ENCODE results near the gene SYCP2.

Gene SYCP2

GRCh38 chr20:59835057-59835447, 98.4 kb downstream of the SYCP2 start:
- DNase-seq, result peak; percentile 44

GRCh38 chr20:59832406-59833363, 100.8 kb downstream of the SYCP2 start:
- DNase-seq, result no peak

- DNase-seq, result no peak
These were observed 101.5 kb downstream of the SYCP2 start for GRCh38 chr20:59831916-59832270.

- DNase-seq, result no peak
These were observed 102.2 kb downstream of the SYCP2 start for GRCh38 chr20:59831024-59831915.

GRCh38 chr20:59830665-59831023, 102.8 kb downstream of the SYCP2 start:
- DNase-seq, result no peak

GRCh38 chr20:59829786-59830664, 103.4 kb downstream of the SYCP2 start:
- no peak for DNase-seq

GRCh38 chr20:59829054-59829785, 104.2 kb downstream of the SYCP2 start:
- DNase-seq, result no peak

- no peak for DNase-seq
These were observed 105.0 kb downstream of the SYCP2 start for GRCh38 chr20:59828125-59829053.

- no peak for DNase-seq
These were observed 106.0 kb downstream of the SYCP2 start for GRCh38 chr20:59827138-59828056.

- DNase-seq, result peak; percentile 46
These were observed 107.3 kb downstream of the SYCP2 start for GRCh38 chr20:59825944-59826759.

- no peak for DNase-seq
These were observed 107.9 kb downstream of the SYCP2 start for GRCh38 chr20:59825563-59825920.

GRCh38 chr20:59824711-59825562, 108.5 kb downstream of the SYCP2 start:
- no peak for DNase-seq

- DNase-seq, result no peak
These were observed 109.8 kb downstream of the SYCP2 start for GRCh38 chr20:59823491-59824259.

GRCh38 chr20:59823030-59823423, 110.4 kb downstream of the SYCP2 start:
- no peak for DNase-seq

GRCh38 chr20:59822291-59823029, 111.0 kb downstream of the SYCP2 start:
- DNase-seq, result no peak

GRCh38 chr20:59821788-59822187, 111.6 kb downstream of the SYCP2 start:
- DNase-seq, result no peak
